ENCODE results near the gene DDOST.

Gene DDOST

GRCh38 chr1:20634065-20634593, 27.0 kb downstream of the DDOST start:
- peaks cover 23 to 27% of the 10 kb centered on the region in 2 experiments for H3K36me3 ChIP-seq (ENCODE audit: control insufficient read depth in 1 of 2, insufficient read depth in 2 of 2, low read depth in 1 of 2, low read length in 2 of 2)
- H3K27me3 ChIP-seq (ENCODE audit: control insufficient read depth in 1 of 2, insufficient read depth in 1 of 2, low read length in 2 of 2) = no peaks in the 10 kb centered on the region
- peak overlapping the region; percentile 45 for H4K8ac ChIP-seq (ENCODE audit: low read length)
- WGBS = 1% methylated on average over 11 of the region's 11 CpGs
- H3K23ac ChIP-seq (ENCODE audit: low read length in 2 of 2) = no peak overlapping the region
- peak overlapping the region; percentile 72 for H2AFZ ChIP-seq (ENCODE audit: low read depth, low read length)
- H3K4me2 ChIP-seq (ENCODE audit: low read length, poor library complexity, severe bottlenecking) = peak overlapping the region; percentile 87
- peak overlapping the region; percentile 37 to 83 for H3K4me3 ChIP-seq (ENCODE audit: insufficient read depth in 1 of 2, low read depth in 1 of 2, low read length in 2 of 2)
- no peak overlapping the region for H2BK120ac ChIP-seq (ENCODE audit: low read depth, low read length)
- no peak overlapping the region for H2AK5ac ChIP-seq (ENCODE audit: low read length, severe bottlenecking)
- H2BK5ac ChIP-seq (ENCODE audit: low read depth, low read length, poor library complexity, severe bottlenecking) = no peak overlapping the region
- DNase-seq = no peak
- no peak overlapping the region for H3K4ac ChIP-seq (ENCODE audit: low read depth in 1 of 2, low read length in 2 of 2)
- no peak overlapping the region for H2BK15ac ChIP-seq (ENCODE audit: low read depth, poor library complexity, severe bottlenecking)
- peaks cover 11% of the 10 kb centered on the region for H3K79me1 ChIP-seq (replicated peaks; ENCODE audit: low read length, poor library complexity, severe bottlenecking)
- peak overlapping the region; percentile 35 for H3K27ac ChIP-seq (ENCODE audit: low read length, poor library complexity, severe bottlenecking)
- peaks cover 8% of the 10 kb centered on the region for H3K4me1 ChIP-seq (ENCODE audit: control insufficient read depth, insufficient read depth, low read depth, low read length)
- H4K91ac ChIP-seq (ENCODE audit: low read length) = no peak overlapping the region
- H3K14ac ChIP-seq (ENCODE audit: low read length in 2 of 2) = no peak overlapping the region
- peak overlapping the region; percentile 80 for H3K9ac ChIP-seq (ENCODE audit: low read length)
- H3K9me3 ChIP-seq (ENCODE audit: control insufficient read depth, low read length) = no peaks in the 10 kb centered on the region
- no peak overlapping the region for H2BK12ac ChIP-seq (ENCODE audit: low read length in 2 of 2)
- no peak overlapping the region for H3K18ac ChIP-seq (ENCODE audit: low read depth in 1 of 2, low read length in 2 of 2)

- peak within 1 kb of the TSS; percentile 90 to 94 for H3K18ac ChIP-seq (ENCODE audit: low read depth in 1 of 2, low read length in 2 of 2)
- peak within 1 kb of the TSS; percentile 87 for H3K4me2 ChIP-seq (ENCODE audit: low read length, poor library complexity, severe bottlenecking)
- H4K8ac ChIP-seq (ENCODE audit: low read length) = peak within 1 kb of the TSS; percentile 93
- no peak within 1 kb of the TSS for H2BK15ac ChIP-seq (ENCODE audit: low read depth, poor library complexity, severe bottlenecking)
- peak within 1 kb of the TSS; percentile 80 for H3K9ac ChIP-seq (ENCODE audit: low read length)
- H3K36me3 ChIP-seq (ENCODE audit: control insufficient read depth in 1 of 2, insufficient read depth in 2 of 2, low read depth in 1 of 2, low read length in 2 of 2) = peaks cover 17 to 20% of the 10 kb centered on the region in 2 experiments
- H3K14ac ChIP-seq (ENCODE audit: low read length in 2 of 2) = peak within 1 kb of the TSS in 1 of 2 experiments; percentile 68
- no peak within 1 kb of the TSS for H2BK120ac ChIP-seq (ENCODE audit: low read depth, low read length)
- 3% methylated on average over 70 of the region's 93 CpGs for WGBS
- H2BK12ac ChIP-seq (ENCODE audit: low read length in 2 of 2) = peak within 1 kb of the TSS; percentile 15 to 52
- peaks cover 11% of the 10 kb centered on the region for H3K79me1 ChIP-seq (replicated peaks; ENCODE audit: low read length, poor library complexity, severe bottlenecking)
- peaks cover 8% of the 10 kb centered on the region for H3K4me1 ChIP-seq (ENCODE audit: control insufficient read depth, insufficient read depth, low read depth, low read length)
- peak within 1 kb of the TSS; percentile 72 for H4K91ac ChIP-seq (ENCODE audit: low read length)
- peak within 1 kb of the TSS; percentile 35 for H3K27ac ChIP-seq (ENCODE audit: low read length, poor library complexity, severe bottlenecking)
- peak within 1 kb of the TSS; percentile 71 for H2BK5ac ChIP-seq (ENCODE audit: low read depth, low read length, poor library complexity, severe bottlenecking)
- H3K4me3 ChIP-seq (ENCODE audit: insufficient read depth in 1 of 2, low read depth in 1 of 2, low read length in 2 of 2) = peak within 1 kb of the TSS; percentile 83 to 99
- H3K23ac ChIP-seq (ENCODE audit: low read length in 2 of 2) = peak within 1 kb of the TSS in 1 of 2 experiments; percentile 57
- H3K27me3 ChIP-seq (ENCODE audit: control insufficient read depth in 1 of 2, insufficient read depth in 1 of 2, low read length in 2 of 2) = no peaks in the 10 kb centered on the region
- H3K9me3 ChIP-seq (ENCODE audit: control insufficient read depth, low read length) = no peaks in the 10 kb centered on the region
- peak within 1 kb of the TSS; percentile 100 for H2AFZ ChIP-seq (ENCODE audit: low read depth, low read length)
- peak; percentile 59 for DNase-seq
- H2AK5ac ChIP-seq (ENCODE audit: low read length, severe bottlenecking) = no peak within 1 kb of the TSS
- H3K4ac ChIP-seq (ENCODE audit: low read depth in 1 of 2, low read length in 2 of 2) = peak within 1 kb of the TSS; percentile 65 to 85
These were observed 27.7 kb downstream of the DDOST start, which contains the start of gene PINK1 for GRCh38 chr1:20633190-20634064. Gene PINK1, plus strand, starts transcription at chr1:20633458. Its CDS starts 91 bp downstream, at chr1:20633549.

- Histone ChIP-seq H2AK5ac (ENCODE audit: low read length, severe bottlenecking) (no peak overlapping the region), H3K79me1 (replicated peaks; ENCODE audit: low read length, poor library complexity, severe bottlenecking) (peaks cover 11% of the 10 kb centered on the region), H4K8ac (ENCODE audit: low read length) (no peak overlapping the region), H3K18ac (ENCODE audit: low read depth in 1 of 2, low read length in 2 of 2) (no peak overlapping the region), H2BK5ac (ENCODE audit: low read depth, low read length, poor library complexity, severe bottlenecking) (no peak overlapping the region), H3K9ac (ENCODE audit: low read length) (no peak overlapping the region), H3K14ac (ENCODE audit: low read length in 2 of 2) (no peak overlapping the region), H3K27ac (ENCODE audit: low read length, poor library complexity, severe bottlenecking) (no peak overlapping the region), H3K4me1 (ENCODE audit: control insufficient read depth, insufficient read depth, low read depth, low read length) (peaks cover 8% of the 10 kb centered on the region), H3K9me3 (ENCODE audit: control insufficient read depth, low read length) (no peaks in the 10 kb centered on the region), H2BK15ac (ENCODE audit: low read depth, poor library complexity, severe bottlenecking) (no peak overlapping the region), H4K91ac (ENCODE audit: low read length) (no peak overlapping the region), H3K36me3 (ENCODE audit: control insufficient read depth in 1 of 2, insufficient read depth in 2 of 2, low read depth in 1 of 2, low read length in 2 of 2) (peaks cover 8 to 10% of the 10 kb centered on the region in 2 experiments), H3K27me3 (ENCODE audit: control insufficient read depth in 1 of 2, insufficient read depth in 1 of 2, low read length in 2 of 2) (no peaks in the 10 kb centered on the region), H2AFZ (ENCODE audit: low read depth, low read length) (no peak overlapping the region), H3K4ac (ENCODE audit: low read depth in 1 of 2, low read length in 2 of 2) (no peak overlapping the region), H3K4me2 (ENCODE audit: low read length, poor library complexity, severe bottlenecking) (no peak overlapping the region), H2BK12ac (ENCODE audit: low read length in 2 of 2) (no peak overlapping the region), H3K4me3 (ENCODE audit: insufficient read depth in 1 of 2, low read depth in 1 of 2, low read length in 2 of 2) (no peak overlapping the region), H3K23ac (ENCODE audit: low read length in 2 of 2) (no peak overlapping the region), H2BK120ac (ENCODE audit: low read depth, low read length) (no peak overlapping the region)
- 93% methylated on average over 2 of the region's 3 CpGs for WGBS
- no peak for DNase-seq
These were observed 28.8 kb downstream of the DDOST start for GRCh38 chr1:20632386-20632785.

GRCh38 chr1:20630729-20631128, 30.4 kb downstream of the DDOST start:
- Histone ChIP-seq H3K36me3 (ENCODE audit: control insufficient read depth in 1 of 2, insufficient read depth in 2 of 2, low read depth in 1 of 2, low read length in 2 of 2) (no peaks in the 10 kb centered on the region), H3K9ac (ENCODE audit: low read length) (no peak overlapping the region), H2AK5ac (ENCODE audit: low read length, severe bottlenecking) (no peak overlapping the region), H3K4me3 (ENCODE audit: insufficient read depth in 1 of 2, low read depth in 1 of 2, low read length in 2 of 2) (no peak overlapping the region), H2BK12ac (ENCODE audit: low read length in 2 of 2) (no peak overlapping the region), H3K4ac (ENCODE audit: low read depth in 1 of 2, low read length in 2 of 2) (no peak overlapping the region), H3K18ac (ENCODE audit: low read depth in 1 of 2, low read length in 2 of 2) (no peak overlapping the region), H2BK5ac (ENCODE audit: low read depth, low read length, poor library complexity, severe bottlenecking) (no peak overlapping the region), H3K23ac (ENCODE audit: low read length in 2 of 2) (no peak overlapping the region), H3K4me2 (ENCODE audit: low read length, poor library complexity, severe bottlenecking) (no peak overlapping the region), H2BK120ac (ENCODE audit: low read depth, low read length) (no peak overlapping the region), H3K4me1 (ENCODE audit: control insufficient read depth, insufficient read depth, low read depth, low read length) (peaks cover 8% of the 10 kb centered on the region), H4K8ac (ENCODE audit: low read length) (no peak overlapping the region), H2AFZ (ENCODE audit: low read depth, low read length) (no peak overlapping the region), H4K91ac (ENCODE audit: low read length) (no peak overlapping the region), H3K79me1 (replicated peaks; ENCODE audit: low read length, poor library complexity, severe bottlenecking) (peaks cover 3% of the 10 kb centered on the region), H3K14ac (ENCODE audit: low read length in 2 of 2) (no peak overlapping the region), H2BK15ac (ENCODE audit: low read depth, poor library complexity, severe bottlenecking) (no peak overlapping the region), H3K9me3 (ENCODE audit: control insufficient read depth, low read length) (no peaks in the 10 kb centered on the region), H3K27me3 (ENCODE audit: control insufficient read depth in 1 of 2, insufficient read depth in 1 of 2, low read length in 2 of 2) (no peaks in the 10 kb centered on the region), H3K27ac (ENCODE audit: low read length, poor library complexity, severe bottlenecking) (no peak overlapping the region)
- no peak for DNase-seq
- WGBS = 83% methylated on average over 3 of the region's 4 CpGs
